GM21825 (cell line): ENCODE results near the gene NMT1.

ENCODE experiments used
- ATAC-seq: cut with Tn5 transposase; IDR thresholded peaks from one replicate; pipeline ENCODE4 v1.9.1; 2021; ENCODE audit warnings: mild to moderate bottlenecking, moderate library complexity; ENCODE audit not compliant: unreplicated experiment

Gene NMT1

DNA sequence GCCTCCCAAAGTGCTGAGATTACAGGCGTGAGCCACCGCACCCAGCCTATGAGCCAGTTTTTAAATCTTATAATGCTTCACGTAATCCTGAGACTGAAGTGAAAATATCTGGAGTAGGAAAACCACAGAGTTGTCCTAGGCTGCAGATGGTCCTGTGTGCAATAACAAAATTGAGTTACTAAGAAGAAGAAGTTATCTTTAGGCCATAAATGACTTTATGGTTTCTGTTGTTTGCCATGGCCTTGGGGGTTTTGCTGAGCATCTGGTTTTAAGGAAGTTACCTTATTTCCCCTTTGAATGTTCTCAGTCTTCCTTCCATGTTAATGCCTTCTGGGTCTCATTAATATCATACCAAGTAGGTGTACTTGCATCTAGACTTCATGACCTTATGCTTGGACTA lies 16.5 kb downstream of the NMT1 start:
- ATAC-seq = no peak

DNA sequence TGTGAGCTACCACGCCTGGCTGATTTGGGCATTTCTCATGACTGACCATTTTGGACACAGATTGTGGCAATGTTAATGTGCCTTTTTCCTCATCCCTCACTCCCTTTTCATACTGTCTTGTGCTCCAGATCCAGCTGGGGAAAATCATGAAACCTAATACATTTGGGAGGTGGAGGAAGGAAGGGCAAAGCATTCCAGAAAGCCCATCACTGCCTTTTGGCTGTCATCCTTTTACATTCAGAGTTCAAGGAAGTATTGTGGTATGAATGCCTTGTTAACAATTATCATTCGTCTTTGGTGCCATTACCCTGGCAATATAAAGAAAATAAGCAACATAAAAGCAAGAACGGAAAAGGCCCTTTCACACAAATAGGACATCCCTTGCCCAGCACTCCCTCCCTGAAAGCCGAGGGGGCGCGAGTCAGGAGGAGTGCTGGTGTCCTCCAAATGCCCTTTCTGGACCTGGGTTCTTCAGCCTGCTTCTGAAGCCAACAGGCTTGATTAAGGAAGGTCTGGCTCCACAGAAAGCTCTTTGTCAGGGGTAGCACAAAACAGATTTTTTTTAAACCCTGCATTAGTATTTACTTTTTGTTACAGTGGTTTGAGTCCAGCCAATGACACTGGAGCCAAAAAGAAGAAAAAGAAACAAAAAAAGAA lies 20.1 kb downstream of the NMT1 start:
- no peak for ATAC-seq

DNA sequence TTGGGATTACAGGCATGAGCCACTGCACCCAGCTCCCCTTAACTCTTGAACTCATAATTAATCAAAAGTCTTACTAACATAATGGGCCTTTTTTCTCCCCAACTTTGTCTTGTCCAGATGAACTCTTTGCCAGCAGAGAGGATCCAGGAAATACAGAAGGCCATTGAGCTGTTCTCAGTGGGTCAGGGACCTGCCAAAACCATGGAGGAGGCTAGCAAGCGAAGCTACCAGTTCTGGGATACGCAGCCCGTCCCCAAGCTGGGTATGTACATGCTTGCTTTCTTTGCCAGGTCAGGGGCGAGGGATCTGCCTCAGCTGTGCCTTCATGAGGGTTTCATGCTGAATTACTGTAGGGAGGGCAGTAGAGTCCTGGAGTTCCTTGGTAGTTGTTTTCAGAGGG lies 25.3 kb downstream of the NMT1 start:
- ATAC-seq = no peak

DNA sequence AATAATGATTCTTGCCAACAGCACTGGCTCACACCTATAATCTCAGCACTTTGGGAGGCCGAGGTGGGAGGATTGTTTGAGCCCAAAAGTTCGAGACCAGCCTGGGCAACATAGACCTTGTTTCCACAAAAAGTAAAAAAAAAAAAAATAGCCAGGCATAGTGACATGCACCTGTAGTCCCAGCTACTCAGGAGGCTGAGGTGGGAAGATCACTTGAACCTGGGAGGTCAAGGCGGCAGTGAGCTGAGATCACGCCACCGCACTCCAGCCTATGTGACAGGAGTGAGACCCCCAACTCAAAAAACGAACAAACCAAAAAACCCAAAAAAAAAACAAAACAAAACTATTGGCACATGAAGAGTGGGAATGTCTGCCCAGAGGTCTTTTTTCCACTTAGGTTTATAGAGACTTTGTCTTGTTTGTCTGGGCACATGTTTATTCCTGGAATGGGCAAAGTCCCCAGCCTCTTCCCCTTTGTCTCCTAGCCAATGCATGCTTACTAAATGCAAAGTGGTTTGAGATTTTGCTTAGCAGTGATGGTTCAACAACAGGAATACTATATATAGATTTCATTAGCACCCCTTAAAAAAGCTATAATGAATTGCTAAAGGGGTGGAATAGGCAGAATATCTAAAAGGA lies 25.9 kb downstream of the NMT1 start:
- no peak for ATAC-seq

GRCh38 chr17:45087504-45087975 lies 26.4 kb downstream of the NMT1 start:
- no peak for ATAC-seq

DNA sequence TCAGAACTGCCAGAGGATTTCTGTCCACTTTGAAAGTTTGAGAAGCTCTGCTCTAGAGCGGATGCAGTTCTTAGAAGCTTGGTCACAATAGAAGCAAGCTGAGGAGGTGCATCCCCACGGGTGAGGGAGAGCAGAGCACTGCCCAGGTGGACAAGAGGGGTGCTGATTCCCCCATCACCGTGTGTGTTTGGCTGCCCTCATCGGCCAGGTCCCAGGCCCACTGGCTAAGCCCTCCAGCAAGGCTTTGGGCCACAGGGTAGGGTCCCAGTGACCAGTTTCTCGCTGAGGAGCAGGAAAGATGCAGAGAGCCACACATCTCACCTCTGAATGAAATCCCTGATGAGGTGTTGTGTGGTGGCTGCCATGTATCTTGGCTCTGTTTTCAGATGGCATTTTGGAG lies 26.9 kb downstream of the NMT1 start:
- no peak for ATAC-seq

GRCh38 chr17:45088741-45089140 lies 27.6 kb downstream of the NMT1 start:
- ATAC-seq = no peak

DNA sequence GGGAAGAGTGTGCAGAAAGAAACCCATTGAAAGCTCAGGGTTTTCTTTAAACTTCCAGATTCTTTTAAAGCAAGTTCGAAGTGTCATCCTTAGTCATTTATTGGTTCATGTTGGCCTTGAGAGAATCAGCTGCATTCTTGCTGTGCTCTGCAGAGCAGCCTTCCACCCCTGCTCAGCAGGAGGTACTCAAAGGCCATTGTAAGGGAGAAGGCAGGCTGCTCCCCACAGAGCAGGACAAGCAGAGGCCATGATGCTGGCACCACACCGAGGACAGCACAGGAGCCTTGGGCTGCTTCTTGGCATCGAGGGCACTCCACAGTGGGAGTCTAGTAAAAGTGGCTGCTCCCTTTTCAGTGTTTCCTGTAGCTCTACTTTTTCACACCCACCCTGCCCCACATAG lies 29.6 kb downstream of the NMT1 start:
- ATAC-seq = no peak

DNA sequence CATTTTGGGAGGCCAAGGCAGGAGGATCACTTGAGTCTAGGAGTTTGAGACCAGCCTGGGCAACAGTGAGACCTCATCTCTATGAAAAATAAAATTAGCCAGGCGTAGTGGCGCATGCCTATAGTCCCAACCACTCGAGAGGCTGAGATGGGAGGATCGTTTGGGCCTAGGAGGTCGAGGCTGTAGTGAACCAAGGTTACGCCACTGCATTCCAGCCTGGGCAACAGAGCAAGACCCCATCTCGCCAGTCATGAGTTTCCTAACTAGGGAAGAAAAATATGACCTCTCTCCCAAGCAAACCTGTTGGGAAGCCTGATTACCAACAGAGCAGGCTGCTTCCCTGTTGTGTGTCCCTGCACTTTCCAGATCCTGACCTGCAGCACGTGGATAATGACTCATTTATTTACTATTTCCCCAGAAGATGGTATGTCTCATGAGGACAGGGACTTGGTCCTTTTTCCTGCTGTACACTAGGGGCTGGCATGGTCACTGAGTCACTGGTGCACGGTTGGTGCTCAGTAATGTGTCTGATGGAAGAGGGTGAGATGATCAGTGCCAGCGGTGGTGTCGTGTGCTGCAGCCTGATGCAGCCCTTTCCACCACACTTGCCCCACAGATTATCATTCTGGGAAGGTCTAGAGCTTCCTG lies 30.8 kb downstream of the NMT1 start:
- no peak for ATAC-seq

DNA sequence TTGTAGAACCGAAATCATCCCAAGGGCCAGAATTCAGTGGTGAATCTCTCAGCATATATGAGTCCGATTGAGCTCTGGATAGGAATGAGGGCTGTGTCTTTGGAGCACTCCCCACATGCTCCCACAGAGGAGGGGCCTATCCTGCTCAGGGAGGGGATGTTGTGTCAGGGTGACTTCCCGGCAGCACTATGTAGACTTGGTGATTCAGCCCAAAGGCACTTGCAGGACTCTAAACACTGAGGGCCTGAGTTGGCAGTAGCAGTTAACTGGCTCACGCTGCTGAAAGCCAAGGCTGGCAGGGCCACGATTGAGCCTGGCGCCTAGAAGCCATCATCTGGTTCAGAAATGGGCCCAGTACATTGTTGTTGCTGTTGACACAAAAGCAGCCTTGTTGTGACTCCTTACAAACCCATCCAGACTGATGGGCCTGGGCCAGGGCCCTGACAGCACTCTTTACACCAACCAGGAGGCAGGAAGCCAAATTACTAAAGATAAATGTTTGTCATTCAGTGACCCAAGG lies 31.9 kb downstream of the NMT1 start:
- no peak for ATAC-seq

- ATAC-seq = no peak
Measured at GRCh38 chr17:45093444-45094110, 32.5 kb downstream of the NMT1 start.

DNA sequence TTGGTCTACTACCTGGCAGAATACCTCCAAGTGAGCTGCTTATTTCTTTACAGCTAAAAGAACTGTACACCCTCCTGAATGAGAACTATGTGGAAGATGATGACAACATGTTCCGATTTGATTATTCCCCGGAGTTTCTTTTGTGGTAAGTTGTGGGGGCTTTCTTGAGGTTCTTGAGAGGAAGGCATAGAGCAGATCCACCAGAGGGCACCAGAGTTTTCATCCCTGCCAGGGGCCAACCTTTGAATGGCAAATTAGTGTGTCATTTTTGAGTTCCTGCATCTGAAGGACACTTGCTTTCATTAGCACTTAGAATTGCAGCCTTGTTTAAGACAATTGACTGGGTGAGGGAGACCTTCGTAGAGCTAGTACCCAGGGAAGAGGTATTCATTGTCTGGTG lies 35.0 kb downstream of the NMT1 start:
- ATAC-seq = no peak

- ATAC-seq = no peak
Measured at GRCh38 chr17:45096926-45097325, 35.8 kb downstream of the NMT1 start.

DNA sequence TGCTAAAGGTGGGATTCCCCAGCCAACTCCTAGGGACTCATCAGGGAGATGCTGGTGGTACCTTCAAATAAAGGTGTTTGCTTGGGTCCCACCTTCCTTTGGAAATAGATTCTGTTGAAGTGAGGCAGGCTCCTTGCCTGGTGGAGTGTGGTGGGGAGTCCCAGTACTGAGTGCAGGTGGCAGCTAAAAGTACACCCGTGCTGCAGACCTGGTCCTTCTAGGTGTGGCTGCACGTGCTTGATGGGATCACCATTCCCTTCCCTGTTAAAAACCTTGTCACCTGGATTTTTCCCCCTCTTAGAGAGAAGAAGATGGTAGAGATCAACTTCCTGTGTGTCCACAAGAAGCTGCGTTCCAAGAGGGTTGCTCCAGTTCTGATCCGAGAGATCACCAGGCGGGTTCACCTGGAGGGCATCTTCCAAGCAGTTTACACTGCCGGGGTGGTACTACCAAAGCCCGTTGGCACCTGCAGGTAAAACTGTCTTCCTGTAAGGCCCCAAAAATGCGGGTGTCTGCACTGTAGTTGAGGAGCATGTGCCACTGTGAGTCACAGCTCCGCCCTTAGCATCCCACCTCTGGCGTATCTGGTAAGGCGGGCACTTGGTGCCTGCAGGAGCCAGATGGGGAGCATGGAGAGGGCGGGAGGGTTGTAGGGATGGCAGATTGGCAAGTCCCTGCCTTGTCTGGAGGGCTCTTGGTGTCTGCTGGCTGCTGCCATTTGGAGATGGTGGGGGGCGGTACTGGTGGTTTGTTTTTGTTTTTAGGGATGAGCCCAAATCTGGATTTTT lies 37.2 kb downstream of the NMT1 start:
- no peak for ATAC-seq

GRCh38 chr17:45098869-45099616 lies 37.9 kb downstream of the NMT1 start:
- no peak for ATAC-seq

DNA sequence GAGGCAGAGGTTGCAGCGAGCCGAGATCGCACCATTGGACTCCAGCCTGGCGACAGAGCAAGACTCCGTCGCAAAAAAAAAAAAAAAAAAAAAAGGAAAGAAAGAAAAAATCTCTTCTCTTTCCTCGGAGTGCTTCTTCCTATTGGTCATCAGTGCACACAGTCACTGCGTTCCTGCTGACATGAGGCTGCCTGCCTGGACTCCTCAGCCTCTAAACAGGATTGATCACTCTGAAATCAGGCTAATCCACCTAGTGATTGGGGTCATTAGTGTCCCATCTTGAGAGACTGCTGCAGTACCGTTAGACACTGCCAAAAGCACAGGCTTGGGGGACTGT lies 40.4 kb downstream of the NMT1 start:
- no peak for ATAC-seq

GRCh38 chr17:45101883-45102811 lies 41.0 kb downstream of the NMT1 start:
- ATAC-seq = no peak

DNA sequence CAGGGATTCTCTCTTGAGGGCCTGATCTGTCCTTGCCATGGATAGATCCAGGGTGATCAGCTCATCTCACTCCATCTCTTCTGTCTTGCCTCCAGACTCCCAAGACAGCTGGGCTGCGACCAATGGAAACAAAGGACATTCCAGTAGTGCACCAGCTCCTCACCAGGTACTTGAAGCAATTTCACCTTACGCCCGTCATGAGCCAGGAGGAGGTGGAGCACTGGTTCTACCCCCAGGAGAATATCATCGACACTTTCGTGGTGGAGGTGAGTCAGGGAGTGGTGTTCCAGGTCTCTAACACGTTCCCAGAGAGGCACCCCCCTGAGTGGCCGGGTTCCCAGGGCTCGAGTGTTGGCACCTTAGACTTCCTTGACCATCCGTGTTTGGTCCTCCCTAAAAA lies 41.7 kb downstream of the NMT1 start:
- ATAC-seq = no peak

DNA sequence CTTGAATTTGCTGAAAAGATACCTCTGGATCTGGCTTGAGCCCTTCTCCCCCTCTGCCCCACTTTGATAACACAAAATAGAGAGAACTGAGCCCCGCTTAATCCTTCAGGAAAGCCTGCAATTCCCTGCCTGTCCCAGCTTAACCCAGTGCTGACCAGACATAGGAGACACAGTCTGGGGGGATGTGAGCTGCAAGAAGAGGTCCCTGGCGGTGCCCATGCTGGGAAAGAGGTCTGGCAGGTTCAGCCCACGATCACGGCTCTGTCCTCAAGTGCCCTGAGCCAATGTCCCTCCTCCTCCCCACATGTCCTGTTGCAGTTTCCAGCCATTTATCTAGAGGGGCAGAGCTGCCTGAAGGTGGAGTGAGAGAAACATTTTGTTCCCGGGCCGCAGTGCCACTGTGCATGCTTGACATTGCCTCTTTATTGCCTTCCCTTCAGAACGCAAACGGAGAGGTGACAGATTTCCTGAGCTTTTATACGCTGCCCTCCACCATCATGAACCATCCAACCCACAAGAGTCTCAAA lies 42.2 kb downstream of the NMT1 start:
- no peak for ATAC-seq
